MCF 10A (cell line): ENCODE measurements around the gene MRGPRF. TPM values are rescaled to one million over a fixed set of nuclear protein-coding genes. Genes with fewer than 3 reads are reported as not detected.

Experiments
- BruUV-seq: library from RNA; stranded (reverse); fragments of 400-500 nt; replicated peaks from 2 replicates; lab custom pipeline; 2021; lab: Mats Ljungman, UMichigan
- CTCF ChIA-PET: fragments of 300-600 bp; sonication (Branson Sonifier 250); formaldehyde crosslinking; extraction: SDS; loops from one replicate; lab custom pipeline; 2021; ENCODE audit warnings: antibody characterized with exemption, inconsistent platforms; lab: Yijun Ruan, JAX
- POLR2A ChIA-PET: fragments of 300-600, 350-650 bp; sonication (Branson Sonifier 250); formaldehyde crosslinking; extraction: SDS; loops from one replicate; lab custom pipeline; 2020; ENCODE audit warnings: antibody characterized with exemption, inconsistent platforms; lab: Yijun Ruan, JAX
- DNase-seq: peaks from one replicate; pipeline ENCODE4 v3.0.0-alpha.2; 2018; ENCODE audit not compliant: unreplicated experiment
- H3K27ac Mint-ChIP-seq: one replicate; pipeline ENCODE4 v1.8.0; 2022; ENCODE audit warnings: mild to moderate bottlenecking, low read depth, mixed read lengths; ENCODE audit not compliant: unreplicated experiment
- H3K27me3 Mint-ChIP-seq: one replicate; pipeline ENCODE4 v1.8.0; 2022; ENCODE audit warnings: mixed read lengths; ENCODE audit not compliant: insufficient read depth, unreplicated experiment
- H3K36me3 Mint-ChIP-seq: one replicate; pipeline ENCODE4 v1.8.0; 2022; ENCODE audit warnings: mild to moderate bottlenecking, moderate library complexity, mixed read lengths; ENCODE audit not compliant: insufficient read depth, unreplicated experiment
- H3K4me1 Mint-ChIP-seq: one replicate; pipeline ENCODE4 v1.8.0; 2022; ENCODE audit warnings: mixed read lengths; ENCODE audit not compliant: insufficient read depth, unreplicated experiment
- H3K4me3 Mint-ChIP-seq: one replicate; pipeline ENCODE4 v1.8.0; 2022; ENCODE audit warnings: mild to moderate bottlenecking, moderate library complexity, mixed read lengths; ENCODE audit not compliant: unreplicated experiment
- H3K9me3 Mint-ChIP-seq: one replicate; pipeline ENCODE4 v1.8.0; 2022; ENCODE audit warnings: mixed read lengths; ENCODE audit not compliant: unreplicated experiment
- intact Hi-C: fragments of 100-400 bp; cut with micrococcal nuclease; formaldehyde crosslinking; loops from 2 replicates; pipeline ENCODE4 v1.14.1; 2022
- total RNA-seq: library from RNA; stranded (reverse); gene quantifications from 2 replicates; pipeline ENCODE4 v1.2.3, GENCODE V29; 2022
- TF ChIP-seq, protein P1 (sequence below): fragments of 200-600 bp; IDR thresholded peaks from one replicate; pipeline ENCODE4 v1.8.0; 2022; ENCODE audit warnings: antibody characterized with exemption, mild to moderate bottlenecking; ENCODE audit not compliant: unreplicated experiment

Gene MRGPRF
- total RNA-seq, 1 experiment from 2014 or later: not detected

- POLR2A ChIA-PET: no interaction called here
- Mint-ChIP-seq H3K4me1 (no peaks in the 10 kb centered on the region), H3K9me3 (no peaks in the 10 kb centered on the region), H3K36me3 (peaks cover 6% of the 10 kb centered on the region), H3K27me3 (no peaks in the 10 kb centered on the region), H3K27ac (no peak overlapping the region), H3K4me3 (no peak overlapping the region)
- no peak for DNase-seq
- CTCF ChIA-PET: no interaction called here
- TF ChIP-seq, protein P1, sequence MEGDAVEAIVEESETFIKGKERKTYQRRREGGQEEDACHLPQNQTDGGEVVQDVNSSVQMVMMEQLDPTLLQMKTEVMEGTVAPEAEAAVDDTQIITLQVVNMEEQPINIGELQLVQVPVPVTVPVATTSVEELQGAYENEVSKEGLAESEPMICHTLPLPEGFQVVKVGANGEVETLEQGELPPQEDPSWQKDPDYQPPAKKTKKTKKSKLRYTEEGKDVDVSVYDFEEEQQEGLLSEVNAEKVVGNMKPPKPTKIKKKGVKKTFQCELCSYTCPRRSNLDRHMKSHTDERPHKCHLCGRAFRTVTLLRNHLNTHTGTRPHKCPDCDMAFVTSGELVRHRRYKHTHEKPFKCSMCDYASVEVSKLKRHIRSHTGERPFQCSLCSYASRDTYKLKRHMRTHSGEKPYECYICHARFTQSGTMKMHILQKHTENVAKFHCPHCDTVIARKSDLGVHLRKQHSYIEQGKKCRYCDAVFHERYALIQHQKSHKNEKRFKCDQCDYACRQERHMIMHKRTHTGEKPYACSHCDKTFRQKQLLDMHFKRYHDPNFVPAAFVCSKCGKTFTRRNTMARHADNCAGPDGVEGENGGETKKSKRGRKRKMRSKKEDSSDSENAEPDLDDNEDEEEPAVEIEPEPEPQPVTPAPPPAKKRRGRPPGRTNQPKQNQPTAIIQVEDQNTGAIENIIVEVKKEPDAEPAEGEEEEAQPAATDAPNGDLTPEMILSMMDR: no peak
- no TSS peak for BruUV-seq
- intact Hi-C loops: no loop called here
Observed at GRCh38 chr11:68999093-68999747, 13.8 kb downstream of the MRGPRF start.

GRCh38 chr11:68998390-68998911, 14.6 kb downstream of the MRGPRF start:
- peak; percentile 15 for DNase-seq
- no TSS peak for BruUV-seq
- POLR2A ChIA-PET: no interaction called here

DNA sequence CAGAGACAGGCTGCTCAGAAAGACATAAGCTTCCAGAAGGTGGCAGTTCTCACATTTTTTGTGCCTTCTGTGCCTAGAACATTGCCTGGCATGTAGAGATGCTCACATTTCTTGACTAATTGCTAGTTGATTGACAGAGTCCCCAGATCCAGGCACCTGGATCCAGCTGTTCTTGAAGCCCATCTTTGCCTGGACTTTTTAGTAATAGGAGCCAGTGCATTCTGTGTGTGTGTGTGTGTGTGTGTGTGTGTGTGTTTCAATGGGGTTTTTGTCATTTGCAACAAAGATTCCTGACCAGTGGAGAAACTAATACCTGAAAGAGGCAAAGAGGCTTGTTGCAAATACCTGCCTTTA, 15.1 kb downstream of the MRGPRF start:
- ChIA-PET POLR2A (no interaction called here), CTCF (no interaction called here)
- H3K4me3 Mint-ChIP-seq: no peak overlapping the region
- peaks cover 6% of the 10 kb centered on the region for H3K36me3 Mint-ChIP-seq
- TF ChIP-seq, protein P1: no peak
- intact Hi-C loops: no loop called here
- H3K27ac Mint-ChIP-seq: no peak overlapping the region
- no peaks in the 10 kb centered on the region for H3K9me3 Mint-ChIP-seq
- no peaks in the 10 kb centered on the region for H3K4me1 Mint-ChIP-seq
- BruUV-seq: no TSS peak
- no peak for DNase-seq
- peaks cover 11% of the 10 kb centered on the region for H3K27me3 Mint-ChIP-seq

More at GRCh38 chr11:68998390-68998911, 14.6 kb downstream of the MRGPRF start:
- H3K27me3 Mint-ChIP-seq: peaks cover 6% of the 10 kb centered on the region
- no peaks in the 10 kb centered on the region for H3K4me1 Mint-ChIP-seq
- intact Hi-C loops: no loop called here
- TF ChIP-seq, protein P1: no peak
- no peaks in the 10 kb centered on the region for H3K9me3 Mint-ChIP-seq
- no peak overlapping the region for H3K4me3 Mint-ChIP-seq
- H3K36me3 Mint-ChIP-seq: peaks cover 6% of the 10 kb centered on the region
- no peak overlapping the region for H3K27ac Mint-ChIP-seq
- CTCF ChIA-PET: no interaction called here

GRCh38 chr11:68997124-68997994, 15.7 kb downstream of the MRGPRF start:
- BruUV-seq: no TSS peak
- DNase-seq: no peak
- no peaks in the 10 kb centered on the region for H3K9me3 Mint-ChIP-seq
- H3K4me3 Mint-ChIP-seq: no peak overlapping the region
- peaks cover 17% of the 10 kb centered on the region for H3K27me3 Mint-ChIP-seq
- intact Hi-C loops: no loop called here
- CTCF ChIA-PET: interaction anchor here (0.5 to 0.6 kb wide), 2 partner anchors 135 to 740 kb away, joined by 3 read pairs; no protein-coding TSS in a partner anchor
- no peak overlapping the region for H3K27ac Mint-ChIP-seq
- POLR2A ChIA-PET: no interaction called here
- H3K4me1 Mint-ChIP-seq: no peaks in the 10 kb centered on the region
- TF ChIP-seq, protein P1: no peak
- peaks cover 6% of the 10 kb centered on the region for H3K36me3 Mint-ChIP-seq
